SK-N-SH (cell line): ENCODE data around the gene VASH2. TPM values are rescaled to one million over a fixed set of nuclear protein-coding genes. Genes with fewer than 3 reads are reported as not detected.

Experiments
- CTCF ChIA-PET: fragments of 300-600, 350-600 bp; formaldehyde crosslinking; extraction: SDS; loops from one replicate; lab custom pipeline; 2021; lab: Yijun Ruan, JAX
- POLR2A ChIA-PET: fragments of 350-600 bp; sonication (Branson Sonifier 250); formaldehyde crosslinking; extraction: SDS; loops from one replicate; lab custom pipeline; 2020; ENCODE audit warnings: antibody characterized with exemption, inconsistent platforms; lab: Yijun Ruan, JAX
- DNase-seq: peaks from one replicate; pipeline ENCODE4 v3.0.0; 2012
- H2AFZ ChIP-seq: fragments of 200-600 bp; sonication (generic); 2 replicates; pipeline ENCODE4 v1.8.1; 2016; ENCODE audit warnings: antibody characterized with exemption, mild to moderate bottlenecking, low read depth
- H3F3A ChIP-seq: fragments of 200-600 bp; sonication (generic); replicated peaks from 2 replicates; pipeline ENCODE3; 2016; ENCODE audit warnings: antibody characterized with exemption, mild to moderate bottlenecking; ENCODE audit not compliant: insufficient read depth
- H3K27ac ChIP-seq, 2 experiments: fragments of 200-500 bp in 1 of 2; fragments of 200-600 bp in 1 of 2; sonication (Bioruptor generic) in 1 of 2; sonication (generic), shearing (Covaris generic) in 1 of 2; 2 replicates each; pipeline versions ENCODE4 v1.5.1 to v1.6.1; 2014 to 2016; ENCODE audit warnings: low read depth in 2 of 2, inconsistent platforms in 1 of 2, low read length in 1 of 2, mild to moderate bottlenecking in 1 of 2, mixed read lengths in 1 of 2
- H3K27me3 ChIP-seq: fragments of 200-600 bp; sonication (generic), shearing (Covaris generic); 2 replicates; pipeline ENCODE4 v1.6.1; 2016; ENCODE audit warnings: mixed run types; ENCODE audit not compliant: insufficient read depth
- H3K36me3 ChIP-seq, 2 experiments: fragments of 200-500 bp in 1 of 2; fragments of 200-600 bp in 1 of 2; sonication (Bioruptor generic) in 1 of 2; sonication (generic) in 1 of 2; replicated peaks in 1 of 2; 2 replicates each; pipeline versions ENCODE3 to v1.5.1; 2014 to 2016; ENCODE audit warnings: low read length in 1 of 2, mild to moderate bottlenecking in 1 of 2; ENCODE audit not compliant: insufficient read depth in 2 of 2, control insufficient read depth in 1 of 2
- H3K4me1 ChIP-seq, 2 experiments: fragments of 200-500 bp in 1 of 2; fragments of 200-600 bp in 1 of 2; sonication (Bioruptor generic) in 1 of 2; sonication (generic), shearing (Covaris generic) in 1 of 2; 2 replicates each; pipeline versions ENCODE4 v1.5.1 to v1.6.1; 2014 to 2016; ENCODE audit warnings: low read depth in 1 of 2, low read length in 1 of 2, mixed run types in 1 of 2; ENCODE audit not compliant: insufficient read depth in 2 of 2, control insufficient read depth in 1 of 2
- H3K4me2 ChIP-seq: fragments of 200-600 bp; sonication (generic), shearing (Covaris generic); 2 replicates; pipeline ENCODE4 v1.6.1; 2017; ENCODE audit warnings: mixed run types
- H3K4me3 ChIP-seq, 2 experiments: fragments of 200-500 bp in 1 of 2; fragments of 200-600 bp in 1 of 2; sonication (Bioruptor generic) in 1 of 2; sonication (generic), shearing (Covaris generic) in 1 of 2; 2 replicates each; pipeline versions ENCODE4 v1.5.1 to v1.8.1; 2014 to 2016; ENCODE audit warnings: low read depth in 2 of 2, inconsistent platforms in 1 of 2, low read length in 1 of 2, mild to moderate bottlenecking in 1 of 2, mixed read lengths in 1 of 2, moderate library complexity in 1 of 2
- H3K79me2 ChIP-seq: fragments of 200-600 bp; sonication (generic); 2 replicates; pipeline ENCODE4 v1.8.1; 2017; ENCODE audit warnings: mild to moderate bottlenecking; ENCODE audit not compliant: insufficient read depth
- H3K9ac ChIP-seq: fragments of 200-600 bp; sonication (generic); 2 replicates; pipeline ENCODE4 v1.6.1; 2017; ENCODE audit warnings: mixed run types
- H3K9me2 ChIP-seq: fragments of 200-600 bp; sonication (generic); 2 replicates; pipeline ENCODE4 v1.6.1; 2017; ENCODE audit warnings: mixed run types
- H3K9me3 ChIP-seq: fragments of 200-600 bp; sonication (generic); 2 replicates; pipeline ENCODE4 v1.6.1; 2017; ENCODE audit warnings: mixed run types, mild to moderate bottlenecking, moderate library complexity
- H4K20me1 ChIP-seq: fragments of 200-600 bp; sonication (generic); 2 replicates; pipeline ENCODE4 v1.6.1; 2017; ENCODE audit warnings: mild to moderate bottlenecking, mixed run types; ENCODE audit not compliant: insufficient read depth
- CHD2 ChIP-seq: fragments of 150-350 bp; IDR thresholded peaks from 2 replicates; pipeline ENCODE4 v1.6.1; 2018; ENCODE audit warnings: low read length; ENCODE audit not compliant: partially characterized antibody
- ELF1 ChIP-seq: IDR thresholded peaks from 2 replicates; pipeline ENCODE4 v1.4.0; 2012
- EZH2phosphoT487 ChIP-seq: fragments of 200-600 bp; sonication (generic); IDR thresholded peaks from 2 replicates; pipeline ENCODE4 v1.6.1; 2017; ENCODE audit warnings: low read depth, mixed run types, mild to moderate bottlenecking, antibody characterized with exemption, moderate library complexity, borderline replicate concordance
- FOXJ3 ChIP-seq: sonication (generic); formaldehyde crosslinking; IDR thresholded peaks from 2 replicates; pipeline ENCODE4 v1.5.1; 2020; ENCODE audit warnings: mild to moderate bottlenecking, missing genetic modification reagents
- FOXM1 ChIP-seq: IDR thresholded peaks from 2 replicates; pipeline ENCODE4 v1.4.0; 2012; ENCODE audit warnings: low read depth, mild to moderate bottlenecking
- GABPA ChIP-seq: IDR thresholded peaks from 2 replicates; pipeline ENCODE4 v1.4.0; 2012; ENCODE audit warnings: low read depth, mild to moderate bottlenecking
- GATA2 ChIP-seq: sonication (generic); formaldehyde crosslinking; IDR thresholded peaks from 2 replicates; pipeline ENCODE4 v1.5.0; 2020; ENCODE audit warnings: mild to moderate bottlenecking, missing genetic modification reagents
- JUND ChIP-seq: IDR thresholded peaks from 2 replicates; pipeline ENCODE4 v1.4.0; 2012
- MXI1 ChIP-seq: IDR thresholded peaks from 2 replicates; pipeline ENCODE4 v1.6.1; 2012; ENCODE audit warnings: mild to moderate bottlenecking, low read depth, low read length, improper control_type of control experiment
- NFIC ChIP-seq: IDR thresholded peaks from 2 replicates; pipeline ENCODE4 v1.4.0; 2012; ENCODE audit warnings: borderline replicate concordance
- POLR2AphosphoS5 ChIP-seq: IDR thresholded peaks from 2 replicates; pipeline ENCODE4 v1.6.1; 2012; ENCODE audit warnings: low read depth, low read length
- RAD21 ChIP-seq: IDR thresholded peaks from 2 replicates; pipeline ENCODE4 v1.6.1; 2012; ENCODE audit warnings: mild to moderate bottlenecking, low read length
- RFX5 ChIP-seq: IDR thresholded peaks from 2 replicates; pipeline ENCODE4 v1.6.1; 2012; ENCODE audit warnings: mild to moderate bottlenecking, improper control_type of control experiment, low read length
- RXRA ChIP-seq: IDR thresholded peaks from 2 replicates; pipeline ENCODE4 v1.4.0; 2012; ENCODE audit warnings: low read depth, mild to moderate bottlenecking, borderline replicate concordance
- SIN3A ChIP-seq: IDR thresholded peaks from 2 replicates; pipeline ENCODE4 v1.6.1; 2012; ENCODE audit warnings: low read depth, mild to moderate bottlenecking, low read length, moderate library complexity, borderline replicate concordance
- TAF1 ChIP-seq: IDR thresholded peaks from 2 replicates; pipeline ENCODE4 v1.6.1; 2012; ENCODE audit warnings: low read depth, mild to moderate bottlenecking, low read length, moderate library complexity, borderline replicate concordance
- TCF12 ChIP-seq: IDR thresholded peaks from 2 replicates; pipeline ENCODE4 v1.4.0; 2012
- TEAD4 ChIP-seq: IDR thresholded peaks from 2 replicates; pipeline ENCODE4 v1.4.0; 2012; ENCODE audit warnings: mild to moderate bottlenecking, borderline replicate concordance; ENCODE audit not compliant: insufficient read depth
- USF2 ChIP-seq: fragments of 150-350 bp; IDR thresholded peaks from 2 replicates; pipeline ENCODE4 v1.6.1; 2017; ENCODE audit warnings: antibody characterized with exemption, low read length, low read depth, borderline replicate concordance
- YY1 ChIP-seq: IDR thresholded peaks from 2 replicates; pipeline ENCODE4 v1.4.0; 2012; ENCODE audit warnings: low read depth, mild to moderate bottlenecking
- WGBS: methylation state at CpG from one replicate; pipeline ENCODE4 v1.1.6; 2017; ENCODE audit warnings: low lambda C conversion rate; 5-methylcytosine and 5-hydroxymethylcytosine counted together
- polyA plus RNA-seq, 3 experiments: library from polyadenylated mRNA; depleted of rRNA; stranded (reverse); fragments of >200 nt; gene quantifications; 2 replicates each; pipeline ENCODE4 v1.2.3, GENCODE V29; 2012
- TF ChIP-seq, protein P1 (sequence below): IDR thresholded peaks from 2 replicates; pipeline ENCODE4 v1.6.1; 2012; ENCODE audit warnings: mild to moderate bottlenecking, low read depth, low read length, moderate library complexity
- TF ChIP-seq, protein P2 (sequence below): fragments of 150-350 bp; IDR thresholded peaks from 2 replicates; pipeline ENCODE4 v1.6.1; 2016; ENCODE audit warnings: mild to moderate bottlenecking, low read depth, low read length
- TF ChIP-seq, protein P3 (sequence below): IDR thresholded peaks from 2 replicates; pipeline ENCODE4 v1.4.0; 2012; ENCODE audit warnings: low read depth
- TF ChIP-seq, protein P4 (sequence below): IDR thresholded peaks from 2 replicates; pipeline ENCODE4; 2012

VASH2 gene
- 0.41 and 0.55 TPM in 2 replicates for polyA plus RNA-seq (2012; rRNA removed)
- 0.50 and 0.80 TPM in 2 replicates for polyA plus RNA-seq (2012; cell fraction: cytosol; rRNA removed)
- polyA plus RNA-seq (2012; cell fraction: nucleus; rRNA removed): 0.69 and 1.2 TPM in 2 replicates

GRCh38 chr1:212950243-212951125 is at the start of gene VASH2:
TSS of gene VASH2 (plus strand) at chr1:212950541. CDS start at chr1:212951543, 1,002 bp downstream.
- Histone ChIP-seq H3K4me3 (peak within 1 kb of the TSS; percentile 60 to 83), H3K79me2 (no peaks in the 10 kb centered on the region), H2AFZ (peak within 1 kb of the TSS; percentile 100), H3K9me3 (no peaks in the 10 kb centered on the region), H3K27me3 (no peaks in the 10 kb centered on the region), H3K27ac (0 out of 4 replicates have a peak within 1 kb of the TSS, but pooled peaks of 1 of the 2 experiments have one; percentile 39), H3K4me2 (peak within 1 kb of the TSS; percentile 100), H3K4me1 (peaks cover 0 to 16% of the 10 kb centered on the region in 2 experiments; a peak in 1 of 4 replicates), H4K20me1 (no peaks in the 10 kb centered on the region), H3K9me2 (no peaks in the 10 kb centered on the region), H3F3A (no peaks in the 10 kb centered on the region), H3K36me3 (no peaks in the 10 kb centered on the region), H3K9ac (peak within 1 kb of the TSS; percentile 38; the same call in 1 of the 2 replicates)
- ChIA-PET CTCF (interaction anchor here (1.1 to 1.9 kb wide), 2 partner anchors 17 to 474 kb away, joined by 3 to 6 read pairs; no protein-coding TSS in a partner anchor), POLR2A (interaction anchor here (1.1 to 1.2 kb wide), 2 partner anchors 17 to 93 kb away, joined by 3 read pairs; partner anchors contain the start of gene FLVCR1)
- TF ChIP-seq USF2 (no peak), TEAD4 (no peak), TAF1 (no peak), CHD2 (no peak), YY1 (no peak), SIN3A (no peak), EZH2phosphoT487 (no peak), FOXJ3 (CRISPR knock-in tag) (no peak), TCF12 (no peak), FOXM1 (no peak), RAD21 (no peak), RXRA (no peak), ELF1 (no peak), JUND (no peak), GATA2 (CRISPR knock-in tag) (no peak), GABPA (no peak), MXI1 (peak; percentile 37), RFX5 (no peak; the same call in 1 of the 2 replicates), POLR2AphosphoS5 (no peak), NFIC (no peak)
- TF ChIP-seq, protein P1, sequence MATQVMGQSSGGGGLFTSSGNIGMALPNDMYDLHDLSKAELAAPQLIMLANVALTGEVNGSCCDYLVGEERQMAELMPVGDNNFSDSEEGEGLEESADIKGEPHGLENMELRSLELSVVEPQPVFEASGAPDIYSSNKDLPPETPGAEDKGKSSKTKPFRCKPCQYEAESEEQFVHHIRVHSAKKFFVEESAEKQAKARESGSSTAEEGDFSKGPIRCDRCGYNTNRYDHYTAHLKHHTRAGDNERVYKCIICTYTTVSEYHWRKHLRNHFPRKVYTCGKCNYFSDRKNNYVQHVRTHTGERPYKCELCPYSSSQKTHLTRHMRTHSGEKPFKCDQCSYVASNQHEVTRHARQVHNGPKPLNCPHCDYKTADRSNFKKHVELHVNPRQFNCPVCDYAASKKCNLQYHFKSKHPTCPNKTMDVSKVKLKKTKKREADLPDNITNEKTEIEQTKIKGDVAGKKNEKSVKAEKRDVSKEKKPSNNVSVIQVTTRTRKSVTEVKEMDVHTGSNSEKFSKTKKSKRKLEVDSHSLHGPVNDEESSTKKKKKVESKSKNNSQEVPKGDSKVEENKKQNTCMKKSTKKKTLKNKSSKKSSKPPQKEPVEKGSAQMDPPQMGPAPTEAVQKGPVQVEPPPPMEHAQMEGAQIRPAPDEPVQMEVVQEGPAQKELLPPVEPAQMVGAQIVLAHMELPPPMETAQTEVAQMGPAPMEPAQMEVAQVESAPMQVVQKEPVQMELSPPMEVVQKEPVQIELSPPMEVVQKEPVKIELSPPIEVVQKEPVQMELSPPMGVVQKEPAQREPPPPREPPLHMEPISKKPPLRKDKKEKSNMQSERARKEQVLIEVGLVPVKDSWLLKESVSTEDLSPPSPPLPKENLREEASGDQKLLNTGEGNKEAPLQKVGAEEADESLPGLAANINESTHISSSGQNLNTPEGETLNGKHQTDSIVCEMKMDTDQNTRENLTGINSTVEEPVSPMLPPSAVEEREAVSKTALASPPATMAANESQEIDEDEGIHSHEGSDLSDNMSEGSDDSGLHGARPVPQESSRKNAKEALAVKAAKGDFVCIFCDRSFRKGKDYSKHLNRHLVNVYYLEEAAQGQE: no peak
- TF ChIP-seq, protein P2, sequence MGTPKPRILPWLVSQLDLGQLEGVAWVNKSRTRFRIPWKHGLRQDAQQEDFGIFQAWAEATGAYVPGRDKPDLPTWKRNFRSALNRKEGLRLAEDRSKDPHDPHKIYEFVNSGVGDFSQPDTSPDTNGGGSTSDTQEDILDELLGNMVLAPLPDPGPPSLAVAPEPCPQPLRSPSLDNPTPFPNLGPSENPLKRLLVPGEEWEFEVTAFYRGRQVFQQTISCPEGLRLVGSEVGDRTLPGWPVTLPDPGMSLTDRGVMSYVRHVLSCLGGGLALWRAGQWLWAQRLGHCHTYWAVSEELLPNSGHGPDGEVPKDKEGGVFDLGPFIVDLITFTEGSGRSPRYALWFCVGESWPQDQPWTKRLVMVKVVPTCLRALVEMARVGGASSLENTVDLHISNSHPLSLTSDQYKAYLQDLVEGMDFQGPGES: peak; percentile 41; the same call in 1 of the 2 replicates
- TF ChIP-seq, protein P3, sequence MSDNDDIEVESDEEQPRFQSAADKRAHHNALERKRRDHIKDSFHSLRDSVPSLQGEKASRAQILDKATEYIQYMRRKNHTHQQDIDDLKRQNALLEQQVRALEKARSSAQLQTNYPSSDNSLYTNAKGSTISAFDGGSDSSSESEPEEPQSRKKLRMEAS: peak; percentile 72
- TF ChIP-seq, protein P4, sequence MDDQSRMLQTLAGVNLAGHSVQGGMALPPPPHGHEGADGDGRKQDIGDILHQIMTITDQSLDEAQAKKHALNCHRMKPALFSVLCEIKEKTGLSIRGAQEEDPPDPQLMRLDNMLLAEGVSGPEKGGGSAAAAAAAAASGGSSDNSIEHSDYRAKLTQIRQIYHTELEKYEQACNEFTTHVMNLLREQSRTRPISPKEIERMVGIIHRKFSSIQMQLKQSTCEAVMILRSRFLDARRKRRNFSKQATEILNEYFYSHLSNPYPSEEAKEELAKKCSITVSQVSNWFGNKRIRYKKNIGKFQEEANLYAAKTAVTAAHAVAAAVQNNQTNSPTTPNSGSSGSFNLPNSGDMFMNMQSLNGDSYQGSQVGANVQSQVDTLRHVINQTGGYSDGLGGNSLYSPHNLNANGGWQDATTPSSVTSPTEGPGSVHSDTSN: no peak
- WGBS: 0% methylated on average over 11 of the region's 61 CpGs
- DNase-seq: peak; percentile 97
